H1 (cell line): Measurements from ENCODE around the gene CAMTA2. TPM values are rescaled to one million over a fixed set of nuclear protein-coding genes. Genes with fewer than 3 reads are reported as not detected.

ENCODE experiments used
- CTCF ChIA-PET: fragments of 300-600 bp; sonication (Branson Sonifier 250); formaldehyde crosslinking; loops from one replicate; lab custom pipeline; 2021; ENCODE audit not compliant: partially characterized antibody; lab: Charles Lee
- POLR2A ChIA-PET: fragments of 300-600 bp; sonication (Branson Sonifier 250); formaldehyde crosslinking; loops from one replicate; lab custom pipeline; 2021; ENCODE audit warnings: inconsistent platforms; ENCODE audit not compliant: partially characterized antibody; lab: Charles Lee
- DNase-seq, 2 experiments: peaks; one replicate each; pipeline versions ENCODE4 v3.0.0 to v3.0.0-alpha.2; 2010 to 2022; ENCODE audit warnings: low spot score in 2 of 2, low read depth in 1 of 2, mixed read lengths in 1 of 2
- FAIRE-seq: peaks from 2 replicates; lab custom pipeline; 2011; peaks lifted over from hg19 to GRCh38; lab: Jason Lieb, UNC
- H2AFZ ChIP-seq: 2 replicates; pipeline ENCODE4 v1.8.1; 2012; ENCODE audit warnings: low read length, inconsistent platforms
- H2AK5ac ChIP-seq: 2 replicates; pipeline ENCODE4 v1.6.1; 2013; ENCODE audit warnings: low read depth, low read length
- H2BK120ac ChIP-seq: replicated peaks from 2 replicates; pipeline ENCODE3; 2013; ENCODE audit warnings: low read depth, low read length, inconsistent platforms
- H2BK12ac ChIP-seq: 2 replicates; pipeline ENCODE4 v1.6.1; 2013; ENCODE audit warnings: low read depth, low read length
- H2BK15ac ChIP-seq: 2 replicates; pipeline ENCODE4 v1.6.1; 2013; ENCODE audit warnings: low read length
- H2BK20ac ChIP-seq: 2 replicates; pipeline ENCODE4 v1.6.1; 2013; ENCODE audit warnings: low read length
- H2BK5ac ChIP-seq: 2 replicates; pipeline ENCODE4 v1.6.1; 2013; ENCODE audit warnings: low read depth, low read length
- H3K14ac ChIP-seq: 2 replicates; pipeline ENCODE4 v1.6.1; 2013; ENCODE audit warnings: inconsistent platforms; ENCODE audit not compliant: insufficient read length
- H3K18ac ChIP-seq: 2 replicates; pipeline ENCODE4 v1.6.1; 2013; ENCODE audit warnings: low read length; ENCODE audit errors: extremely low read depth
- H3K23ac ChIP-seq: 2 replicates; pipeline ENCODE4 v1.6.1; 2013; ENCODE audit warnings: inconsistent platforms; ENCODE audit not compliant: insufficient read length
- H3K23me2 ChIP-seq: 2 replicates; pipeline ENCODE4 v1.6.1; 2013; ENCODE audit warnings: low read depth, low read length
- H3K27ac ChIP-seq: 2 replicates; pipeline ENCODE4 v1.6.1; 2011; ENCODE audit warnings: low read depth, low read length, inconsistent platforms
- H3K27me3 ChIP-seq, 4 experiments: replicated peaks in 1 of 4; 1 replicate in 1 of 4; 2 replicates in 3 of 4; pipeline versions ENCODE4 v1.6.1 to v1.8.1; 2011 to 2013; ENCODE audit warnings: low read length in 3 of 4, mild to moderate bottlenecking in 3 of 4, inconsistent platforms in 2 of 4, mixed read lengths in 2 of 4, moderate library complexity in 1 of 4; ENCODE audit not compliant: control insufficient read depth in 3 of 4, insufficient read depth in 3 of 4; ENCODE audit errors: extremely low read depth in 1 of 4
- H3K36me3 ChIP-seq, 4 experiments: 2 replicates each; pipeline versions ENCODE4 v1.6.1 to v1.8.1; 2011 to 2013; ENCODE audit warnings: mild to moderate bottlenecking in 4 of 4, low read length in 3 of 4, moderate library complexity in 2 of 4, control low read depth in 1 of 4, inconsistent platforms in 1 of 4; ENCODE audit not compliant: insufficient read depth in 4 of 4, control insufficient read depth in 2 of 4
- H3K4ac ChIP-seq: replicated peaks from 2 replicates; pipeline ENCODE3; 2013; ENCODE audit warnings: low read length, low read depth, mixed read lengths, inconsistent platforms; ENCODE audit not compliant: insufficient read length
- H3K4me1 ChIP-seq, 4 experiments: replicated peaks in 1 of 4; 1 replicate in 1 of 4; 2 replicates in 3 of 4; pipeline versions ENCODE4 v1.6.1 to v1.8.1; 2011 to 2013; ENCODE audit warnings: low read length in 3 of 4, inconsistent platforms in 2 of 4, mixed read lengths in 1 of 4; ENCODE audit not compliant: insufficient read depth in 4 of 4, control insufficient read depth in 3 of 4
- H3K4me2 ChIP-seq, 2 experiments: 2 replicates each; pipeline versions ENCODE4 v1.6.1 to v1.8.1; 2011 to 2013; ENCODE audit warnings: low read depth in 2 of 2, low read length in 2 of 2, control low read depth in 1 of 2, inconsistent platforms in 1 of 2, mild to moderate bottlenecking in 1 of 2; ENCODE audit not compliant: insufficient read depth in 1 of 2
- H3K4me3 ChIP-seq, 4 experiments: fragments of 200-600, 300-600 bp in 1 of 4; sonication (generic), shearing (Covaris generic), sonication (Bioruptor Twin) in 1 of 4; 2 replicates each; pipeline versions ENCODE4 v1.5.1 to v1.8.1; 2011 to 2016; ENCODE audit warnings: low read length in 4 of 4, low read depth in 3 of 4, control low read depth in 2 of 4, inconsistent platforms in 2 of 4, mild to moderate bottlenecking in 2 of 4, mixed read lengths in 1 of 4, moderate library complexity in 1 of 4; ENCODE audit not compliant: insufficient read depth in 2 of 4; ENCODE audit errors: extremely low read depth in 1 of 4
- H3K56ac ChIP-seq: replicated peaks from 2 replicates; pipeline ENCODE3; 2013; ENCODE audit warnings: low read depth, mild to moderate bottlenecking, mixed read lengths, low read length, inconsistent platforms; ENCODE audit not compliant: insufficient read length
- H3K79me1 ChIP-seq: 2 replicates; pipeline ENCODE4 v1.6.1; 2013; ENCODE audit warnings: low read depth, low read length, control low read depth
- H3K79me2 ChIP-seq, 2 experiments: 2 replicates each; pipeline versions ENCODE4 v1.6.1 to v1.8.1; 2012 to 2013; ENCODE audit warnings: low read length in 2 of 2, mild to moderate bottlenecking in 2 of 2, inconsistent platforms in 1 of 2; ENCODE audit not compliant: insufficient read depth in 2 of 2, control insufficient read depth in 1 of 2
- H3K9ac ChIP-seq, 4 experiments: replicated peaks in 1 of 4; 1 replicate in 1 of 4; 2 replicates in 3 of 4; pipeline versions ENCODE4 v1.6.1 to v1.8.1; 2011 to 2013; ENCODE audit warnings: low read depth in 3 of 4, low read length in 3 of 4, control low read depth in 2 of 4, mild to moderate bottlenecking in 2 of 4, moderate library complexity in 2 of 4, inconsistent platforms in 1 of 4; ENCODE audit errors: extremely low read depth in 1 of 4
- H3K9me3 ChIP-seq, 2 experiments: 2 replicates each; pipeline versions ENCODE4 v1.6.1 to v1.8.1; 2012 to 2013; ENCODE audit warnings: mild to moderate bottlenecking in 2 of 2, moderate library complexity in 2 of 2, control low read depth in 1 of 2, inconsistent platforms in 1 of 2, low read depth in 1 of 2, low read length in 1 of 2, mixed read lengths in 1 of 2; ENCODE audit not compliant: insufficient read depth in 2 of 2
- H4K20me1 ChIP-seq, 2 experiments: replicated peaks in 1 of 2; 2 replicates each; pipeline versions ENCODE3 to v1.8.1; 2011 to 2013; ENCODE audit warnings: inconsistent platforms in 2 of 2, low read length in 2 of 2, mild to moderate bottlenecking in 1 of 2; ENCODE audit not compliant: insufficient read depth in 2 of 2, control insufficient read depth in 1 of 2
- H4K5ac ChIP-seq: 2 replicates; pipeline ENCODE4 v1.6.1; 2013; ENCODE audit warnings: low read length, low read depth, mixed read lengths, inconsistent platforms; ENCODE audit not compliant: insufficient read length
- H4K8ac ChIP-seq: 2 replicates; pipeline ENCODE4 v1.8.0; 2013; ENCODE audit warnings: mild to moderate bottlenecking, moderate library complexity, low read length, inconsistent platforms; ENCODE audit not compliant: insufficient read depth; ENCODE audit errors: extremely low read depth
- H4K91ac ChIP-seq: replicated peaks from 2 replicates; pipeline ENCODE3; 2013; ENCODE audit warnings: low read length, mixed read lengths, inconsistent platforms; ENCODE audit not compliant: insufficient read length
- BCL11A ChIP-seq, 2 experiments: IDR thresholded peaks; one replicate each; pipeline ENCODE4 v1.6.1; 2011; ENCODE audit warnings: low read depth in 2 of 2, low read length in 2 of 2, mild to moderate bottlenecking in 2 of 2
- CHD2 ChIP-seq: IDR thresholded peaks from 2 replicates; pipeline ENCODE4 v1.6.1; 2012; ENCODE audit warnings: low read length, improper control_type of control experiment
- CTCF ChIP-seq, 3 experiments: IDR thresholded peaks; 1 replicate in 2 of 3; 2 replicates in 1 of 3; pipeline versions ENCODE4 v1.5.1 to v1.6.1; 2011; ENCODE audit warnings: low read length in 3 of 3, mild to moderate bottlenecking in 3 of 3, inconsistent platforms in 2 of 3, low read depth in 1 of 3, moderate library complexity in 1 of 3; ENCODE audit not compliant: insufficient read depth in 1 of 3; ENCODE audit errors: control extremely low read depth in 1 of 3
- FOSL1 ChIP-seq: IDR thresholded peaks from 2 replicates; pipeline ENCODE4 v1.6.1; 2011; ENCODE audit warnings: mild to moderate bottlenecking, low read depth, low read length, moderate library complexity; ENCODE audit not compliant: insufficient read depth
- GTF2F1 ChIP-seq: IDR thresholded peaks from 2 replicates; pipeline ENCODE4 v1.6.1; 2012; ENCODE audit warnings: low read depth, low read length, improper control_type of control experiment, borderline replicate concordance
- MAFK ChIP-seq: IDR thresholded peaks from 2 replicates; pipeline ENCODE4 v1.6.1; 2012; ENCODE audit warnings: low read depth, mild to moderate bottlenecking, improper control_type of control experiment, low read length
- USF2 ChIP-seq: IDR thresholded peaks from 2 replicates; pipeline ENCODE4 v1.6.1; 2011; ENCODE audit warnings: low read length, improper control_type of control experiment
- WGBS, 2 experiments: shearing (Covaris generic) in 1 of 2; methylation state at CpG; one replicate each; pipeline versions ENCODE4 v1.1.6 to v1.1.7; 2013 to 2015; ENCODE audit warnings: low lambda C conversion rate in 2 of 2, mixed read lengths in 2 of 2, inconsistent platforms in 1 of 2, low coverage in 1 of 2, missing lambda C conversion rate in 1 of 2; ENCODE audit not compliant: insufficient replicate concordance in 2 of 2, insufficient coverage in 1 of 2, insufficient read length in 1 of 2; ENCODE audit errors: extremely low coverage in 1 of 2, missing lambda C conversion rate in 1 of 2; 5-methylcytosine and 5-hydroxymethylcytosine counted together
- polyA plus RNA-seq, 7 experiments: library from polyadenylated mRNA; depleted of rRNA in 3 of 7; stranded (reverse) in 5 of 7; unstranded in 2 of 7; fragments of >200 nt in 5 of 7; fragments of 200-250 nt in 2 of 7; gene quantifications; 1 replicate in 5 of 7; 2 replicates in 1 of 7; 4 replicates in 1 of 7; pipeline versions ENCODE4 v1.2.1 to v1.2.3, GENCODE V29; 2011 to 2013; ENCODE audit warnings: missing spikeins in 2 of 7, mixed read lengths in 2 of 7
- total RNA-seq: library from RNA; stranded (reverse); fragmentation: NEBNext Ultra II Directional; extraction: Animal tissue kit (Norgen Biotek cat#: 25700); gene quantifications from 2 replicates; pipeline ENCODE4 v1.2.1, GENCODE V29; 2021

The CAMTA2 gene
- total and polyA plus RNA-seq, 2 of the 8 experiments (the other 6 are each of a cell fraction or from before 2014, with no cell fraction given) = 5.5 to 12.0 TPM

DNA sequence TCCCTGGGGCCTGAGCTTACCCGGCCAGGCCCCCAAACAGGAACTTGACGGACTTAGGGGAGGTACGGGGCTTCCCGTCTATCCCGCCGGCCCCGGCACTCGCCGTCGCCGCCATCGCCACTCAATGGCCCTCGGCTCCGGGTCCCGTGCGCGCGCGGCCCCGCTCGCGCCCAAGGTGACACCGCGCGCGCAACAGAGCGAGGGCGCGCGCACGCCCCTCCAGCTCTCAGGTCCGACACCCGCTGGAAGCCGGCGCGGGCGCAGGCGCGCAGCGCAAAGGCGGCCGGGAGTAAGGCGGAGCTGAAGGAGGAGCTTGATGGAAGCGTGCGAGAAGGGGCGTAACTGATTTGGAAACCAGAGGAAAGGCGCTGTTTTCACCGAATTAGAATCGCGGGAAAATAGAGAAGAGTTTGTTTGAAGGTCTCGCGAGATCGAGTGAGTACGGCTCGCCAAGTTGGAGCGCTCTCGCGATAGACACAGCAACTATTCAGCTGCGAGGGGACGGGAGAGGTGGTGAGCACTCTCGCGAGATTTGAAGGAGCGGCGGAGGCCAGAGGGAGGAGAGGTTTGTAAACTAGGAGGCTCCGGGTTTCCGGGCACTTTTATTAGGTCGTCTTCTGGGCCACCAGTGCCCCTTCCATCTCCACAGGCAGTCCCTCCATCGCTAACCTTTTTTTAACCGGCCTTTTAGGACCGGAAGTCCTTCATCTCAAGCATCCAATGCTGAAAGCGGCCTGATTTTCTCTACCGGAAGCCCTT lies 47.5 kb downstream of the CAMTA2 start, which contains the start of the genes RNF167 and SLC25A11:
TSS of gene RNF167 (plus strand) at position 473 of the 759 bp plus-strand sequence. CDS start 642 bp downstream, outside the sequence.
TSS of gene SLC25A11 (minus strand) at position 251 of the 759 bp plus-strand sequence. CDS start at position 115, 136 bp downstream.
- POLR2A ChIA-PET = interaction anchor here (0.7 to 27.4 kb wide), 22 partner anchors 11 to 230 kb away, joined by 3 to 987 read pairs (median 6); partner anchors contain the start of genes ARRB2, C17orf107, CAMTA2 and CHRNE
- peak within 1 kb of the TSS; percentile 91 for H4K5ac ChIP-seq
- no peak for TF ChIP-seq CTCF (IDR thresholded peaks at IDR 0.05; ENCODE audit: control extremely low read depth in 1 of 3, insufficient read depth in 1 of 3, low read depth in 1 of 3, low read length in 3 of 3)
- peak; percentile 100 for TF ChIP-seq CHD2
- TF ChIP-seq MAFK = no peak
- TF ChIP-seq USF2 = no peak
- no peak for TF ChIP-seq BCL11A (IDR thresholded peaks at IDR 0.05; ENCODE audit: low read depth in 2 of 2, low read length in 2 of 2)
- no peak for TF ChIP-seq FOSL1
- no peak; the same call in 1 of the 2 replicates for TF ChIP-seq GTF2F1

More for the DNA sequence above, 47.5 kb downstream of the CAMTA2 start, which contains the start of the genes RNF167 and SLC25A11:
- peaks cover 0 to 8% of the 10 kb centered on the region in 2 experiments for H4K20me1 ChIP-seq
- H3K9ac ChIP-seq = peak within 1 kb of the TSS; percentile 82 to 99 (median 92)
- CTCF ChIA-PET = interaction anchor here (0.8 to 5.9 kb wide), 14 partner anchors 9 to 59 kb away, joined by 3 to 26 read pairs (median 4); partner anchors contain the start of genes CHRNE, ENO3 and SPAG7
- H4K91ac ChIP-seq = peak within 1 kb of the TSS; percentile 85
- H3K27ac ChIP-seq = peak within 1 kb of the TSS; percentile 88
- no peak within 1 kb of the TSS for H3K14ac ChIP-seq
- peak within 1 kb of the TSS; percentile 97 for H2BK5ac ChIP-seq
- H2AK5ac ChIP-seq = peak within 1 kb of the TSS; percentile 28; the same call in 1 of the 2 replicates
- H3K9me3 ChIP-seq = no peaks in the 10 kb centered on the region
- H2BK20ac ChIP-seq = no peak within 1 kb of the TSS
- peak within 1 kb of the TSS; percentile 97 for H4K8ac ChIP-seq
- H3K23me2 ChIP-seq = peaks cover 19% of the 10 kb centered on the region
- H2BK12ac ChIP-seq = peak within 1 kb of the TSS; percentile 39; the same call in 1 of the 2 replicates
- no peak within 1 kb of the TSS for H2BK120ac ChIP-seq
- H3K4me1 ChIP-seq = peaks cover 0 to 11% (median 6%) of the 10 kb centered on the region in 4 experiments; a peak in 5 of 7 replicates
- peak within 1 kb of the TSS; percentile 94 for H3K56ac ChIP-seq
- peak within 1 kb of the TSS; percentile 93 to 96 for H3K4me2 ChIP-seq
- FAIRE-seq (peak; percentile 96), DNase-seq (peak; percentile 91 to 95)
- no peaks in the 10 kb centered on the region for H3K27me3 ChIP-seq
- 1% methylated on average over 71 of the region's 72 CpGs; no CpG with 5 or more reads in 1 of the 2 experiments for WGBS, 2 experiments
- peaks cover 0 to 39% of the 10 kb centered on the region in 2 experiments; a peak in 3 of 4 replicates for H3K79me2 ChIP-seq
- H3K79me1 ChIP-seq = peaks cover 9% of the 10 kb centered on the region
- H3K4ac ChIP-seq = peak within 1 kb of the TSS; percentile 16
- H3K4me3 ChIP-seq = peak within 1 kb of the TSS; percentile 85 to 94 (median 90)
- H3K23ac ChIP-seq = no peak within 1 kb of the TSS
- 0 out of 2 replicates have a peak within 1 kb of the TSS, but pooled peaks have one; percentile 46 for H2BK15ac ChIP-seq
- H3K18ac ChIP-seq = peak within 1 kb of the TSS; percentile 83
- H3K36me3 ChIP-seq = peaks cover 15 to 35% (median 26%) of the 10 kb centered on the region in 4 experiments
- H2AFZ ChIP-seq = 0 out of 2 replicates have a peak within 1 kb of the TSS, but pooled peaks have one; percentile 6
